GM12878 (cell line): ENCODE results near the gene SLCO4C1. TPM values are rescaled to one million over a fixed set of nuclear protein-coding genes. Genes with fewer than 3 reads are reported as not detected.

ENCODE experiments used
- polyA plus RNA-seq, 11 experiments: library from polyadenylated mRNA; depleted of rRNA in 4 of 11; unstranded in 6 of 11; stranded (reverse) in 5 of 11; fragments of >200 nt; fragmentation: Nextera tagmentation in 4 of 11; fragmentation: Illumina TruSeq in 1 of 11; extraction: Ambion mirVana in 4 of 11; extraction: Trizol in 1 of 11; gene quantifications; 1 replicate in 1 of 11; 2 replicates in 10 of 11; pipeline versions ENCODE4 v1.2.1 to v1.2.3, GENCODE V29; 2011 to 2016; ENCODE audit warnings: inconsistent platforms in 2 of 11, missing spikeins in 2 of 11, low read depth in 1 of 11
- total RNA-seq, 4 experiments: library from RNA; depleted of rRNA in 3 of 4; stranded (reverse); fragments of >200 nt in 3 of 4; fragmentation: Illumina TruSeq in 1 of 4; extraction: Trizol in 1 of 4; gene quantifications; 2 replicates each; pipeline versions ENCODE4 v1.2.1 to v1.2.3, GENCODE V29; 2013 to 2021

Gene SLCO4C1
- total and polyA plus RNA-seq, 10 of the 15 experiments (the other 5 are each of a cell fraction or from before 2014, with no cell fraction given) = 0.12 to 3.9 (median 0.83) TPM

Other genes with a start within 250 kb of the SLCO4C1 start
- gene SLCO6A1, start 202.7 kb upstream of the SLCO4C1 start, total RNA-seq (2014; rRNA removed) = not detected in 2 replicates
- gene SLCO6A1, start 202.7 kb upstream of the SLCO4C1 start, total RNA-seq (2014; rRNA removed; fragmentation: Illumina TruSeq; extraction: Trizol) = not detected in 2 replicates
- not detected in 2 replicates for gene SLCO6A1, start 202.7 kb upstream of the SLCO4C1 start, total RNA-seq (2021)
- gene SLCO6A1, start 202.7 kb upstream of the SLCO4C1 start, polyA plus RNA-seq (2011; rRNA removed) = not detected in 2 replicates
- not detected in 2 replicates for gene SLCO6A1, start 202.7 kb upstream of the SLCO4C1 start, polyA plus RNA-seq (2014; fragmentation: Illumina TruSeq; extraction: Trizol)
- gene SLCO6A1, start 202.7 kb upstream of the SLCO4C1 start, polyA plus RNA-seq (2014; fragmentation: Nextera tagmentation; extraction: Ambion mirVana) = not detected
- gene SLCO6A1, start 202.7 kb upstream of the SLCO4C1 start, polyA plus RNA-seq (2014; rRNA removed) = not detected in 2 replicates
- not detected for gene SLCO6A1, start 202.7 kb upstream of the SLCO4C1 start, polyA plus RNA-seq (2016; fragmentation: Nextera tagmentation; extraction: Ambion mirVana)